Neural cell (in vitro differentiated cells): ENCODE measurements around the gene IL1RAPL2. TPM values are rescaled to one million over a fixed set of nuclear protein-coding genes. Genes with fewer than 3 reads are reported as not detected.

Experiments
- H2AFZ ChIP-seq: fragments of 200-600, 300-800 bp; sonication (generic), shearing (Covaris generic); 2 replicates; pipeline ENCODE4 v1.6.0; 2014; ENCODE audit warnings: low read depth, mild to moderate bottlenecking, antibody characterized with exemption, low read length, moderate library complexity
- H3F3A ChIP-seq: fragments of 200-600 bp; shearing (Covaris generic); 2 replicates; pipeline ENCODE4 v1.6.1; 2016; ENCODE audit warnings: mild to moderate bottlenecking, moderate library complexity, mixed read lengths, antibody characterized with exemption, low read length; ENCODE audit not compliant: insufficient read depth, poor library complexity, severe bottlenecking
- H3K27ac ChIP-seq: fragments of 200-600, 300-800 bp; sonication (generic), shearing (Covaris generic); 2 replicates; pipeline ENCODE4 v1.5.1; 2014; ENCODE audit warnings: mild to moderate bottlenecking, low read length, moderate library complexity
- H3K27me3 ChIP-seq: fragments of 300-800, 200-600 bp; sonication (generic), shearing (Covaris generic); 2 replicates; pipeline ENCODE4 v1.6.0; 2014; ENCODE audit warnings: mild to moderate bottlenecking, low read depth, low read length, moderate library complexity; ENCODE audit not compliant: insufficient read depth
- H3K36me3 ChIP-seq: fragments of 300-800, 200-600 bp; sonication (generic), shearing (Covaris generic); 2 replicates; pipeline ENCODE4 v1.5.1; 2014; ENCODE audit warnings: mild to moderate bottlenecking, antibody characterized with exemption, low read length, moderate library complexity; ENCODE audit not compliant: insufficient read depth
- H3K4me2 ChIP-seq: fragments of 300-800, 200-600 bp; sonication (generic), shearing (Covaris generic); 2 replicates; pipeline ENCODE4 v1.6.0; 2014; ENCODE audit warnings: mild to moderate bottlenecking, low read length
- H3K4me3 ChIP-seq: fragments of 300-800, 200-600 bp; sonication (generic), shearing (Covaris generic); 2 replicates; pipeline ENCODE4 v1.5.1; 2014; ENCODE audit warnings: mild to moderate bottlenecking, low read length, moderate library complexity
- H3K79me2 ChIP-seq: fragments of 200-600 bp; shearing (Covaris generic); replicated peaks from 2 replicates; pipeline ENCODE4 v1.6.0; 2014; ENCODE audit warnings: mild to moderate bottlenecking, low read length, moderate library complexity; ENCODE audit not compliant: insufficient read depth
- H3K9ac ChIP-seq: fragments of 300-800, 200-600 bp; sonication (generic), shearing (Covaris generic); 2 replicates; pipeline ENCODE4 v1.6.1; 2016; ENCODE audit warnings: mild to moderate bottlenecking, low read length, mixed read lengths
- H3K9me2 ChIP-seq: fragments of 200-600 bp; shearing (Covaris generic); 2 replicates; pipeline ENCODE4 v1.6.1; 2016; ENCODE audit warnings: mild to moderate bottlenecking, low read length, mixed read lengths; ENCODE audit not compliant: insufficient read depth
- H3K9me3 ChIP-seq: fragments of 200-600, 300-800 bp; sonication (generic), shearing (Covaris generic); 2 replicates; pipeline ENCODE4 v1.6.1; 2016; ENCODE audit warnings: mild to moderate bottlenecking, mixed run types, low read length, moderate library complexity, mixed read lengths
- H4K20me1 ChIP-seq: fragments of 200-600 bp; shearing (Covaris generic); 2 replicates; pipeline ENCODE4 v1.6.1; 2016; ENCODE audit warnings: mild to moderate bottlenecking, mixed run types; ENCODE audit not compliant: insufficient read depth
- EP300 ChIP-seq: fragments of 450-650 bp; conservative IDR thresholded peaks from 2 replicates; pipeline ENCODE4 v1.6.1; 2014; ENCODE audit warnings: antibody characterized with exemption, mild to moderate bottlenecking, moderate library complexity; ENCODE audit not compliant: poor library complexity, severe bottlenecking
- EZH2 ChIP-seq: fragments of 200-600, 300-800 bp; shearing (Covaris generic), sonication (generic); IDR thresholded peaks from 2 replicates; pipeline ENCODE4 v1.6.1; 2014; ENCODE audit warnings: antibody characterized with exemption, low read length, borderline replicate concordance, mild to moderate bottlenecking; ENCODE audit not compliant: insufficient read depth, poor library complexity, severe bottlenecking
- MXI1 ChIP-seq: fragments of 450-650 bp; conservative IDR thresholded peaks from 2 replicates; pipeline ENCODE4 v1.6.1; 2014; ENCODE audit warnings: antibody characterized with exemption, mild to moderate bottlenecking; ENCODE audit not compliant: poor library complexity, severe bottlenecking
- POLR2AphosphoS5 ChIP-seq: IDR thresholded peaks from 2 replicates; pipeline ENCODE4 v1.6.1; 2012
- RAD21 ChIP-seq: fragments of 450-650 bp; conservative IDR thresholded peaks from 2 replicates; pipeline ENCODE4 v1.6.1; 2014; ENCODE audit warnings: antibody characterized with exemption, mild to moderate bottlenecking, moderate library complexity
- REST ChIP-seq: IDR thresholded peaks from 2 replicates; pipeline ENCODE4 v1.6.1; 2012; ENCODE audit warnings: borderline replicate concordance
- SMC3 ChIP-seq: fragments of 450-650 bp; conservative IDR thresholded peaks from 2 replicates; pipeline ENCODE4 v1.6.1; 2014; ENCODE audit warnings: antibody characterized with exemption, mild to moderate bottlenecking, moderate library complexity; ENCODE audit not compliant: poor library complexity
- TAF1 ChIP-seq: IDR thresholded peaks from 2 replicates; pipeline ENCODE4 v1.6.1; 2012; ENCODE audit warnings: low read depth
- polyA plus RNA-seq: library from polyadenylated mRNA; depleted of rRNA; stranded (reverse); fragments of >200 nt; gene quantifications from 2 replicates; pipeline ENCODE4 v1.2.3, GENCODE V29; 2014
- TF ChIP-seq, protein P1 (sequence below): fragments of 450-650 bp; IDR thresholded peaks from 2 replicates; pipeline ENCODE4 v1.5.1; 2014; ENCODE audit warnings: antibody characterized with exemption, mild to moderate bottlenecking, moderate library complexity; ENCODE audit not compliant: poor library complexity, severe bottlenecking

The IL1RAPL2 gene
- polyA plus RNA-seq, 1 donor from 2014 or later = not detected

GRCh38 chrX:105211066-105211575 is 645.1 kb downstream of the IL1RAPL2 start:
- no peaks in the 10 kb centered on the region for H3K27me3 ChIP-seq
- H3K4me3 ChIP-seq = no peak overlapping the region
- no peaks in the 10 kb centered on the region for H3K9me3 ChIP-seq
- H3F3A ChIP-seq = no peaks in the 10 kb centered on the region
- H3K79me2 ChIP-seq = no peaks in the 10 kb centered on the region
- H4K20me1 ChIP-seq = no peaks in the 10 kb centered on the region
- H3K27ac ChIP-seq = no peak overlapping the region
- H3K36me3 ChIP-seq = no peaks in the 10 kb centered on the region
- no peak overlapping the region for H2AFZ ChIP-seq
- TF ChIP-seq, protein P1, sequence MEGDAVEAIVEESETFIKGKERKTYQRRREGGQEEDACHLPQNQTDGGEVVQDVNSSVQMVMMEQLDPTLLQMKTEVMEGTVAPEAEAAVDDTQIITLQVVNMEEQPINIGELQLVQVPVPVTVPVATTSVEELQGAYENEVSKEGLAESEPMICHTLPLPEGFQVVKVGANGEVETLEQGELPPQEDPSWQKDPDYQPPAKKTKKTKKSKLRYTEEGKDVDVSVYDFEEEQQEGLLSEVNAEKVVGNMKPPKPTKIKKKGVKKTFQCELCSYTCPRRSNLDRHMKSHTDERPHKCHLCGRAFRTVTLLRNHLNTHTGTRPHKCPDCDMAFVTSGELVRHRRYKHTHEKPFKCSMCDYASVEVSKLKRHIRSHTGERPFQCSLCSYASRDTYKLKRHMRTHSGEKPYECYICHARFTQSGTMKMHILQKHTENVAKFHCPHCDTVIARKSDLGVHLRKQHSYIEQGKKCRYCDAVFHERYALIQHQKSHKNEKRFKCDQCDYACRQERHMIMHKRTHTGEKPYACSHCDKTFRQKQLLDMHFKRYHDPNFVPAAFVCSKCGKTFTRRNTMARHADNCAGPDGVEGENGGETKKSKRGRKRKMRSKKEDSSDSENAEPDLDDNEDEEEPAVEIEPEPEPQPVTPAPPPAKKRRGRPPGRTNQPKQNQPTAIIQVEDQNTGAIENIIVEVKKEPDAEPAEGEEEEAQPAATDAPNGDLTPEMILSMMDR = no peak
- TF ChIP-seq MXI1 (no peak), TAF1 (no peak), RAD21 (no peak), POLR2AphosphoS5 (no peak), EZH2 (no peak), EP300 (no peak), REST (no peak), SMC3 (no peak)
- no peak overlapping the region for H3K9ac ChIP-seq
- H3K9me2 ChIP-seq = no peaks in the 10 kb centered on the region
- no peak overlapping the region for H3K4me2 ChIP-seq

GRCh38 chrX:105219454-105220401 is 653.7 kb downstream of the IL1RAPL2 start:
- H3K4me2 ChIP-seq = no peak overlapping the region
- H4K20me1 ChIP-seq = no peaks in the 10 kb centered on the region
- no peaks in the 10 kb centered on the region for H3F3A ChIP-seq
- H3K4me3 ChIP-seq = no peak overlapping the region
- no peak overlapping the region for H3K9ac ChIP-seq
- no peaks in the 10 kb centered on the region for H3K9me2 ChIP-seq
- no peaks in the 10 kb centered on the region for H3K9me3 ChIP-seq
- no peaks in the 10 kb centered on the region for H3K27me3 ChIP-seq
- no peaks in the 10 kb centered on the region for H3K79me2 ChIP-seq
- no peak overlapping the region for H2AFZ ChIP-seq
- TF ChIP-seq EZH2 (no peak), SMC3 (no peak), MXI1 (no peak), TAF1 (no peak), EP300 (no peak), REST (no peak), RAD21 (no peak)
- TF ChIP-seq, protein P1 = no peak
- no peaks in the 10 kb centered on the region for H3K36me3 ChIP-seq
- no peak overlapping the region for H3K27ac ChIP-seq
